NCI-H128 (cell line): Measurements from ENCODE around the gene ZNF148.

Experiments used
- DNase-seq: peaks from one replicate; lab custom pipeline; 2025; ENCODE audit not compliant: unreplicated experiment; lab: John Stamatoyannopoulos, UW

ZNF148 gene

DNA sequence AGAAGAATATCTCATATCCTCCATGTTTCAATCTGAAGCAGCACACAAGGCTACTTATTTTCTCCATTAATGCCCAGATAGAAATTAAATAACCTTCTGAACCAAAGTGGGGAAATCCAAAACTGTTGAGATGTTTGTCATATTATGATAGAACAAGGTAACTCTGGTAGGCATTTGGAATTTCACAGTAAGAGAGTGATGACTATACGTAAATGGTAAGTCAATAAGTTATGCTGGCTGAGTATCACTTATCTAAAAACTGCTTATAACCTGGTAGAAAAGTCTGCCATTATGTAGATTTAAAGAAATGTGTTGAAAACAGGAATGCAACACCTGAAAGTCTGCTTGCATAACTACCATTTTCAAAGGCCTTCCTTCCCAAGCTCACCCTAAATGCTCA, 145.4 kb downstream of the ZNF148 start:
- no peak for DNase-seq

DNA sequence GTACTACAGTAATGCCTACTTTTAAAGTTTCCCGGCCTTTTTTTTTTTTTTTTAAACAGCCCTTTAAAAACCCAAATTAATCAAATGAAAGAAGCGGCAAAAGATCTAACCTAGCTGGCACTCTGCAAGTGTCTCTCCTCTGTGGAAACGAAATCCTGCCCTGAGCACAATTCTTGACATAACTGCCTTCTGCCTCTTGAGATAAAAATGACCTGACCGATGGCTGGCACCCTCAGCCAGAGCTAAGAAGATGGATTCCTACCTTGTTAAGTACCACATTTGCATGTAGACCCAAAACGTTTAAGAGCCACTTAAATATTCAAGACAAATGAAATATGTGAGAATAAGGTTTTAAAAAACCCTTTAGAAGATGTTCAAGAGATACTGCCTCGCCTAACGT, 146.0 kb downstream of the ZNF148 start:
- DNase-seq, result no peak

DNA sequence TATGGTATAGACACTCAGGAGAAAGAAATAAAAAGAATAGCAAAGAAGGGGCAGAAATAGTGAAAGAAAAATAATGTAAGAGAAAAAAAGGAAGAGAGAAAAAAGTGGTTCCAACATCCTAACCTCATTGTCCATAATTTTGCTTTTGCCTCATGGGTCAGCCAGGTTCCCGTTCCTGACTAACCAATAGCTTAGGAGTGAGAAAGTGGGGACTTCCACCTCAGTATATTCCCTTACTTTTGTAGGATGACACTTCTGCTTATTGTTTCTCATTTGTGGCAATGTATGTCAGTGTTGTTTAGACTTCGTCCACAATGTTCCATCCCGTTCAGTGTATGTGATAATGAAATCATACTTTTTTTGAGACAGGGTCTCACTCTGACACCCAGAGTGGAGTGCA, 153.3 kb downstream of the ZNF148 start:
- no peak for DNase-seq

DNA sequence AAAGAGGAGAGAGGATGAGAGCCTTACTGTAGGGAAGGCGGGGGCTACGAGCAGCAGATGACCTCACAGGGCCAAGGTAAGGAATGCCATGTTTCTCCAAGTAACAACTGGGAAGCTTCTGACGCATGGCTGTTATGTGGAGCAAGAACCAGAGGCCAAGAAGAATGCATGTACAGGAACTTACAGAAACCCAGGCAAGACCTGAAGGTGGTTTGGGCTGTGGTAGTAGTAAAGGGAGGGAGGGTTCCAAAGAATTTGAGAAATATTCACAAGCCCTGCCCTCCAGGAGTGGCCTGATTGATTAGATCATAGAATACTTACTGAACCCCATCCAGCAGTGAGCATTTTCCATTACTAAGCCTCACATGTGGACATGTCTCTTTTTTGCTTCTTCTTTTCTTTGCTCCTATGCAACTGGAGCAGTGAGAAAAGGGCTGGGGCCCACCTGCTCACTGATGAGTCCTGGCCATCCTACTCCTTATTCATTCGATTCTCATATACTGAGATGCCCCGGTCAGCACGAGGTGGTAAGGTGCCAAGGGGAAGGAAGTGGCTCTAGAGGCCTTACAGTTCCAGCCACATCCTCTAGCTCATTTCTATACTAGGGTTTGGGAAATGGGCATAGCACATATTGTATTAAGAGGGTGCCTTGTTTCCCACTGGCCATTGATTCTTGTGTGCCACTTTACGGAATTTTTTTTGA, 154.2 kb downstream of the ZNF148 start:
- no peak for DNase-seq

DNA sequence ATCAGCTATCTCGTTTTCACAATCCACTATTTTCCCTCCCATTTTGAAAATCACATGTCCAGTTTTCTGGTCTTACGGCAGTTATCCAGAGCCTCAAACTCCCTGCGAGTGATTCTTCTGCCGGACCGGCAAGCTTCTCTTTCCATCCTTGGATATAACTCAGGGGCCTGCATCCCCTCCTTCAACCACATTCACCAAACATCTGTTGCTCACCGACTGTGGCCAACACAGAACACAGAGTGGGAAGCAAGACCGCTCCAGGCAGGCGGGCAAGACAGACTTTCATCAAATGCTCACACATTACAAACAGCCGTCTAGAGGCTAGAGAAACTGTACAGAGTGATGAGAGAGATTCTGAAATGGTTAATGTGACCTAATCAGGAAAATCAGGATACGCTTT, 154.9 kb downstream of the ZNF148 start:
- no peak for DNase-seq

DNA sequence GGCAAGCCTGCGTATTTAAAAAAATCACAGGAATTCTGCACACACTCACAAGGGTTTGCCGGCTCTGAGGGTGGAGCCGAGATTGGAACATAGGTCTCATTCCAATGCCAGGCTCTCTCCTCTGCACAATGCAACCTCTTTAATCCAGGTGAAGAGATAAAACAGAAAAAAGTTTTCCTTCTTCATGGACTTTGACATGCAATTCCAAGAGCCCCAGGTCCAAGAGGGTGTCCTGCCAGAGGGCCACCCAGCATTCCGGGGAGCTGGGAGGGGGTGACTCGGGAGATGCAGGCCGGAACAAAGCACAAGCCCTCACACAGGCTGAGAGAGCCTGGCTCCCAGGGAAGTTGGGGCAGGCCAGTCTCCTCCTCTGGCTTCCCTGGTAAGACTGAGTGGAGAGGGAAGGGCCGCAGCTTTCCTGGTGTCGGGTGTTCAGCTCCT, 155.8 kb downstream of the ZNF148 start:
- DNase-seq, result no peak

DNA sequence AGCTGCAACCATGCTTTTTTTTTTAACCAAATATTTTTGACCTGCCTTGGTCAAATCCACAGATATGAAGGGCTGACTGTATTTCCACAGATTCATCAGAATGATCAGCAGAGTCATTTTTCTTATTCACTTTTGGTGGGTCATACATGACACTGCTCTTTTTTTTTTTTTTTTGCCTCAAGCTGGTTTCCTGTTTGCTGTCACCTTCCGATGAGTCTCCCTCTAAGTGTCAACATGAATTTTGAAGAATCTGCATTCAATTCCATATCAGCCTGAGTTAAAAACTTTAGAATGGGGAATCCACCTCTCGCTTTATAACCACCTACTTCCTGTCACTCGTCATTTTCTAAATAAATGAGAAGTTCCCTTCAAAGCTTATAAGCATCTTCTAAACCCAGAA, 160.4 kb downstream of the ZNF148 start:
- DNase-seq, result no peak

DNA sequence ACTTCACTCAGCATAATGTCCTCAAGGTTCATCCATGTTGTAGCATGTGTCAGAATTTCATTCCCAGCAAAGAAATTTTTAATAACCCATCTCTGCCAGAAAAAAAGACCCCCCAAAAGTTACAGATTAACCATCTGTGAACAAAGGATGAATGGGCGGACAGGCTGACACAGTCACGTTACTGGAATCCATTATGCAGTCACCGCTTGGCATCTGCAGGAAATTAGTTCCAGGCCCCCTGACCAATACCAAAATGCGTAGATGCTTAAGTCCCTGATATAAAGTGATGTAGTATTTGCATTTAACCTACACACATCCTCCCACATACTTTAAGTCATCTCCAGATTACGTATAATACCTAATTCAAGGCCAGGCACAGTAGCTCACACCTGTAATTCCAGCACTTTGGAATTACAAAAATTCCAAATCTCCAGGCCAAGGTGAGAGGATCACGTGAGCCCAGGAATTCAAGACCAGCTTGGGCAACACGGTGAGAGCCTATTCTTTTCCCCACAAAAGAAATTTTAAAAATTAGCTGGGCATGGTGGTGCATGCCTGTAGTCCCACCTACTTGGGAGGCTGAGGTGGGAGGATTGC, 161.1 kb downstream of the ZNF148 start:
- no peak for DNase-seq

DNA sequence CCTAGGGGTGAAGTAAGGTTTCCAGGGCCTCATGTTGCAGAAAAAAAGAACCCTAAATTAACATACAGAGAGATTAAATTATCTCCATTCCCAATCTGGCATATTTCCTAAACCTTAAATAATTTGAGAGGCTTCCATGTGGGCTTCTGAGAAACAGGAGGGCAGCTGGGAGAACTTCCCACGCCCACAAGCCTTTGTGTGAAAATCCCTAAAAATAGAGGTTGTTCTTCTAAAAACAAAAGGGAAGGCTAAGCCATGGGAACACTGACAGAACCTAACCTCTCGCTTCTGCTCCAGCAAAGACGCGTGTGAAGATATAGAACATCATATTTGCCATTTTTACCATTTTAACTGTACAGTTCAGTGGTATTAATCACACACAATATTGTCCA, 161.8 kb downstream of the ZNF148 start:
- DNase-seq, result no peak

DNA sequence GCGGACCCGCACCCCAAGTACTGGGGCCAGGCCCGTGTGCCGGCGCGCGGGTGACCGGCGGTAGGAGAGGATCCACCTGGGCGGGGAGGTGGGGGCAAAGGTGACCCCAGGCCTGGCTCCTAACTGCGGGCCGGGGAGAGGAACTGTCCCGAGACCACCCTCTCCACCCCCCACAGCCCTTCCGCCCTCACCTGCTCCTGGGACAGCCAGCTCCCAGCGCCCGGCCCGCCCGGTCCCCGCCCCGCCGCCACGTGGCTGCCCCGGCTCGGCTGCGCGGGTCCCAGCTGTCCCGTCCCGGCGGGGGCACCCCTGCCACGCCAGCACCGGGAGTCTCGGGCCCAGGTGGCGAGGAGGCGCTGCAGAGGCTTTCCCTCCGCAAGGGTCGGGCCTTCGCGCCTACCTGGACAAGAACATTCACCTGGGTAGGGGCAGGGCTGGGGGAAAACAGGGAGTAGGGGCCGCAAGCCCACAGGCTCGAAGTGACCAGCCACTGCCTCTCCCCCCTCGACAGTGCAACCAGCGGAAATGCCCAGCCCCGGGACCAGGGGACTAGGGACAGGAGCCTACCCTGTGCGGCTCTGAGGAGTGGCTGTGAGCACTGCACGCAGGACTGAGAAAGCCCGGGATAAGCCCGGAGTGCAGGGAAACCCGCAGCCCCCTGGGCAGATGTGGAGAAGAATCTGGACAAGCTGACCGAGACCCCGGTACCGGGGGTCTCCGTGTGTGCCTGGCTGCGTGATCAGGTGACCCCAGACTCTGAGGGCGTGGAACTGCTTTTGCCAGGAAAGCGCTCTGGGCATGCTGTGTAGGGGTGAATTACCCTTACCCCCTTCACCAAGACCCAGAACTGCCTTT, 162.4 kb downstream of the ZNF148 start, which contains the start of gene SLC12A8:
Gene SLC12A8 (minus strand): TSS at position 240 of the 855 bp plus-strand sequence. CDS start 1,399 bp downstream, outside the sequence.
- DNase-seq, result no peak

DNA sequence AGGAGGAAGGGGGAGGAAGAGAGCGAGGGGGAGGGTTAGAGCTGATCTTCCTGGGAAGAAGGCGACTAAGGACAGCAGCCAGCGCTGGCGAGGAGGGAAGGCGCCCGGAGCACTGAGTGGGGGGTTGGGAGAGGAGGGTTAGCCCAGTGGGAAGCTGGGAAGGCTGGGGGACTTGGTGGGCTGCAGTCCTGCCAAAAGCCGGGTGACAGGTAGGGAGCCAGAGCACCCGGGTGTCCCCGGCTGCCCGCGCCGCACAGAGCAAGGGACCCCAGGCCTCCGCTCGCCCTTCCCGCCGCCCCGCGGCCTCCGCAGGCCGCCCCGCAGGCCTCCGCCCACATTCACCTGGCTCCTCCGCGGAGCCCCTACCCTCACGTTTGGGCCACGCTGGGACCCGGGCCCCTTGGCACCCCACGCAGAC, 163.0 kb downstream of the ZNF148 start:
- DNase-seq, result no peak

DNA sequence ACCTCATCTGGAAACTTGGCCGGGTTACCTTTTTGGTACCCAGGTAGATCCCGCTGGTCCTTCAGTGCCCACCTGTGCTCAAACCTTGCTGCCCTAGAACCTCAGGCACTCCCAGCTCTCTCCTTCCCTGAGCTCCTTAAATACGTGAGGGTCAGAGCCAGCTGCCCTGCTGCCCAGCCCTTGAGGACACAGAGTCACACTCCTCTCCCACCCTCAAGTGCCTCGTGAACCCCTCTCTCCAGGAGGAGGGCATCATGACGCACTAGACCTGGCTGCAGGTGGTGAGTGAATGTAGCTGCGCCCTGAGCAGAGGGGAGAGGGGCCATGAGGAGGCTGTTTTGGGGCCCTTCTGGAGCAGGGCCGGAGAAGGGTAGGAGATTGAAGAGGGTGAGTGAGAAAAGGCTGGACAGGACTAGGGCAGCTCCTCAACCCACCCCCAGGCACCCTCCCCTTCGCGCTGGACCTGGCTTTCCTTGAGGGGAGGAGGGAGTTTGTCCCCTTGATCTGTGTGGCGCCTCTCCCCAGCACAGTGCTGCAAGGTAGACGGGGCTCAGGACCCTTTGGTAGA, 163.5 kb downstream of the ZNF148 start:
- DNase-seq, result no peak

DNA sequence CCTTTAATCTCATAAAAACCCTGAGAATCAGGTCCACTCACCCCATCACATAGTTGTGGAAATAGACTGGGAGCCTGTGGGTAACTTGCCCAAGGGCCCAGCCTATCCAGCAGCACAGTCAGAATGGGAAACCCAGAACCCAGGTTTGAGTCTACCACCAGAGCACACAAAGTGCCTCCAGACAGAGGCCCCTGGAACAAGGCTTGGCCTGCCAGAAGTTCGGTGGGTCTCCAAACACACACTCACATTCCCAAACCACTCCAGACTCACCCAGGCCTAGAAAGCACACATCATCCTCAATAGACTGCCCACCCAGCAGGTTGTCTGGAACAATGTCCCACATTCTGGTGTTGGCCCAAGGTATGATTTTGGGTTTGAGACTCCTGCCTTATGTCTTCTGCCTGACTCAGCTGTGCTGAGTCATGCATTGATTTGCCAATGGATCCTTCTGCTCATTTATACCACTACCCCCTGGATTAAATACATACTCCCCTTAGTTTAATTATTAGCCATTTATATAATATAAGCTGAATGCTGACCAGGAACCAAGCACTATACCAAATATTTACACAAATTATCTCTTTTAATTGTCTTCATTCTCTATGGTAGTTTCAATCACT, 167.1 kb downstream of the ZNF148 start:
- DNase-seq, result no peak

DNA sequence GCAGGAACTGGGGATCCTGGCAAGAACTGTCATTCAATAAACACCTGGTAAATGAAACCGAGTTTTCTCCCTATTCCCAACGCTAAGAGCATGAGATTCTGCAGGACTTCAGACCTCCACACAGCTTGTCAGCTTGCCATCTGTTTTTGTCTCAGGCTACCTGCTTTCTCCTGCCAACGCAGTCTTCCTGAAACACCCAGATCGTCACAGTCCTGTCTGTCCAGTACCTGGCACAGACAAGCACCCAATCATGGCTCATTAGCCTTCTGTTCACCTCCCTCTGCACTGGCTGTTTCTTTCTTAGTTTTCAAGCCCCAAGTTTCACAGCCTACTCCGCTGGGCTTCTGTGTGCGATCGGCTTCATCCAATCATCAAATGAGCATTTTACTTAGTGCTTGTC, 167.6 kb downstream of the ZNF148 start:
- DNase-seq, result no peak

DNA sequence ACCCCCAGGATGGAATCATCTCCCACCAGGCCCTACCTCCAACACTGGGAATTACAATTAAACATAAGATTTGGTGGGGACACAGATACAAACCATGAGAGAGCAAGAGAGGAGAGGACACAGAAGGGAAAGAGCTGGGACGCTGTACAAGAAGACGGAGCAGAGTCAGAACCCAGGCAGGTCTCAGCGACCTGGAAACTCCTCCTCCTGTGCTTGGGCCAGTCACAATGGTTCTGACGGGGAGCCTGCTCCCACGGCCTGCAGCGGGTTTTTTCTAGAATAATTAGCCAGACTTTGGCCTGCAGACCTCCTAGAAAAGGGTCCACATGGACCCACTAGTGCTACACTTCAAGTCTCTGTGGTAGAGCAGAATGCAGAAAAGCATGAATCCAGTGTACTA, 168.2 kb downstream of the ZNF148 start:
- DNase-seq, result no peak

DNA sequence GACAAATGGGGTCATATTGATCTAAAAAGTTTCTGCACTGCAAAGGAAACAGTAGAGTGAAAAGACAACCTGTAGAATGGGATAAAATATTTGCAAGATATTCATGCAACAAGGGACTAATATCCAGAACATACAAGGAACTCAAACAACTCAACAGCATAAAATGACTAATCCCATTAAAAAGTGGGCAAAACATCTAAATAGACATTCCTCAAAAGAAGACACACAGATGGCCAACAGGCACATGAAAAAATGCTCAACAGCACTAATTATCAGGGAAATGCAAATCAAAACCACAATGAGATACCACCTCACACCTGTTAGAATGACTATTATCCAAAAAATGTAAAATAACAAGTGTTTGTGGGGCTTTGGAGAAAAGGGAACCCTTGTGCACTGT, 171.4 kb downstream of the ZNF148 start:
- no peak for DNase-seq

DNA sequence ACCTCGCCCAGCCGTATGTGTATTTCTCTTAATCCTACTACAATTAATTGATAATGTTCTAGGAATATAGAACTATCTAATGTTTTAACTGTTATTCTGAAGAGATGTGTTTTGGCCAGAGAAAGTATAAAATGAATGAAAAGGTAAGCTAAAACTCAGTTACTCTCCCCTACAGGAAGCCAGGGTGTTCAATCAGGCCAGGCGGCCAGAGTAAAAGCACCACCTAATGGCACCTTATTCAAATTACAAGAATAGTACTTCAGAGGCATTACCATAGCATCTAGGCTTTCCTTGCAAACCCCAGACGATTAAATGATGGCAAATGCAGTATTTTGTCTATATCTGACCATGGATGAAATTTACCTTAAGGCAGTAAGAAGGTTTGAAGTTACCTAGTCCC, 172.9 kb downstream of the ZNF148 start:
- DNase-seq, result no peak

DNA sequence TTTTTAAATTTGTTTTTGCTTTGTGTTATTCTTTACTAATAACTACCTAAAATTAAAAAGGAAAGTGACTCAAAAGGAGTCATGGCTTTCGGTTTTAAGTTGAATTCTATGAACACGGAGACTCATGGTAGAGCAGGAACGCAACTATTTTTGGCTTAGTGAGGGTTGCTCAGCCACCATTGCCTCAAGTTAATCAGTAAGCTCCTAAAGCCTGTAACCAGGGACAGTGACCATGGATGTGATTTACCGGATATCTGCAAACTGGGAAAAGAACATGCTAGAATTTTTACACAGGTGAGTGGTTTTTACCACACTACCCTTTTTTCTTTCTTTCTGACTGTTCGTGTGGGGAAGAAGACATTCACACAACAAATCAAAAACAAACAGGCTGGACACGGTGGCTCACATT, 174.4 kb downstream of the ZNF148 start:
- no peak for DNase-seq

DNA sequence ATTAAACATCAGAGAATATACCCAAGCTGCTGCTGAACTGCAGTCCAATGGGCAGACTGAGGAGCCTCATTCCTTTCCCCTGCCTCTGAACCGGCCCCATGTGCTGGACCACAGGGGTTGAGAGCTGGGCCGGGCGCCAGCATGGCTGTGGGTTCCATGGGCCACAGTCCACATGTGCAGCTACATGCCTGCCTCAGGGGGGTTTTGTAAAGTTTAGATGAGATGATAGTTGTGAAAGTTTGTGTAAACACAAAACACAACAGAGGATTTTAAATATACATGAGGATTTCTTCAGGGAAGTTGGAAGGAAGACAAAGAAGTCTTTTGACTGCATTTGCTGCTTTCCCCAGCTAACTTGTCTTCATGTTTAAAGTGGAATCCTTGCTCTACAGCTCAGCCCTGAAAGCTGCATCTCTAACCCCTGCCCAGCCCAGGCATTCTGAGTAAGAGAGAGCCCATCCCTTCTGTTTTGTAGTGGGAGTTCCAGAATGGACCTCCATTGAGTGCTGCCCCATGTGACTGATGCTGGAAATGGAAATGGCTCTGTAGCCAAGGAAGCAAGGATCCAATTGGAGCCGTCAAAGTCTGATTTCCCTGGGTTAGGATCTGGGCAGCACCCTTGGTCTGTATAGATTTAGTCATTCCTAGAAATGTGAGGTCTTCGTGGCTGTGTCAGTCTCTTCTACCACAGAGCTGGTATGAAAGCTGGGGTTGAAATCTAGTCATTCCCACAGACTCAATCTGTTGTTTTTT, 180.1 kb downstream of the ZNF148 start:
- DNase-seq, result no peak

DNA sequence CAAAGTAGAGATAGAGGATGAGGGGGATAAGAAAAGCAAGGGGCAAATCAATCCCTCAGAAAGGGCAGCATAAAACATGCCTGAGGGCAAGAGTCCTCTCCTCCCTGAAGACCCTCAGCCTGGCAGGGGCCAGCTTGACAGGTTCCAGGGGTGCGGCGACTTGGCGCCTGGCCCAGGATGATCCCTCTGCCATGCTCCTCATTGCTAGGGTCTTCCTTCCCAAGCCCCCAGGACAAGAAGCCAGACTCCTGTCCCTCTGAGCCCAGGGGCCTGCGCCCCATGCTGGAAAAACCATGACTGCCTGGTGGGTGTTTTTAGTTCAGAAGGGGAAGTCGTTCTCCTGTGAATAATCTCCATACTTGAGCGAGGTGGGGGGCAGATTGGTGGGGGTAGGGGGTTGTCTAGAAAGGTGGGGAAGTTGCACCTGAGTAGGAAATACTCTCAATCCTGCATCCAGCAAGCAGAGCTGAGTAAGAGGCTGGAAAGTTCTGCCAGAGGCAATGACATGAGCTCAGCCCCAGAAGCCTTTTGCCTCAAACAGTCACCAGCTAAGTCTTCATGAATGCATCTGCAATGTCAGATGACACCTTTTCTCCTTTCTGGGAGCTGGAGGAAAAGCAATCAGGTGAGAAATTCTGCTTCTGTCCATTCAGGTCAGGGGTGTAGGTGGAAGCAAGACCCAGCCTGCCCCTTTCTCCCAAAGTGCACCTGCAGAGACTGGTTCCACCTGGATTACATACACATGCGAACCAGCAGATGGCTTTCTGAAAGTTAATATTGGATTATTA, 180.9 kb downstream of the ZNF148 start:
- DNase-seq, result no peak
